GM12801 (cell line): ENCODE data around the gene BCL2.

Experiments
- CTCF ChIP-seq: IDR thresholded peaks from one replicate; pipeline ENCODE4 v1.5.1; 2011; ENCODE audit warnings: control low read depth; ENCODE audit not compliant: insufficient read length; ENCODE audit errors: extremely low read depth

Gene BCL2

GRCh38 chr18:63312737-63313395 is 6.7 kb downstream of the BCL2 start:
- TF ChIP-seq CTCF, result no peak

- no peak for TF ChIP-seq CTCF
Measured at GRCh38 chr18:63312019-63312409, 7.6 kb downstream of the BCL2 start.

GRCh38 chr18:63311118-63312018 is 8.2 kb downstream of the BCL2 start:
- TF ChIP-seq CTCF, result no peak

GRCh38 chr18:63309422-63309821 is 10.1 kb downstream of the BCL2 start:
- no peak for TF ChIP-seq CTCF

- TF ChIP-seq CTCF, result no peak
Measured at GRCh38 chr18:63307551-63308200, 11.9 kb downstream of the BCL2 start.

- no peak for TF ChIP-seq CTCF
Measured at GRCh38 chr18:63306819-63307550, 12.6 kb downstream of the BCL2 start.

- no peak for TF ChIP-seq CTCF
Measured at GRCh38 chr18:63306249-63306648, 13.3 kb downstream of the BCL2 start.
